Measurements from ENCODE around the gene DPP7. TPM values are rescaled to one million over a fixed set of nuclear protein-coding genes. Genes with fewer than 3 reads are reported as not detected.

DPP7 gene
- total and polyA plus RNA-seq, 9 of the 15 experiments (the other 6 are each of a cell fraction or from before 2014, with no cell fraction given), result 0.99 to 365 (median 132) TPM

DNA sequence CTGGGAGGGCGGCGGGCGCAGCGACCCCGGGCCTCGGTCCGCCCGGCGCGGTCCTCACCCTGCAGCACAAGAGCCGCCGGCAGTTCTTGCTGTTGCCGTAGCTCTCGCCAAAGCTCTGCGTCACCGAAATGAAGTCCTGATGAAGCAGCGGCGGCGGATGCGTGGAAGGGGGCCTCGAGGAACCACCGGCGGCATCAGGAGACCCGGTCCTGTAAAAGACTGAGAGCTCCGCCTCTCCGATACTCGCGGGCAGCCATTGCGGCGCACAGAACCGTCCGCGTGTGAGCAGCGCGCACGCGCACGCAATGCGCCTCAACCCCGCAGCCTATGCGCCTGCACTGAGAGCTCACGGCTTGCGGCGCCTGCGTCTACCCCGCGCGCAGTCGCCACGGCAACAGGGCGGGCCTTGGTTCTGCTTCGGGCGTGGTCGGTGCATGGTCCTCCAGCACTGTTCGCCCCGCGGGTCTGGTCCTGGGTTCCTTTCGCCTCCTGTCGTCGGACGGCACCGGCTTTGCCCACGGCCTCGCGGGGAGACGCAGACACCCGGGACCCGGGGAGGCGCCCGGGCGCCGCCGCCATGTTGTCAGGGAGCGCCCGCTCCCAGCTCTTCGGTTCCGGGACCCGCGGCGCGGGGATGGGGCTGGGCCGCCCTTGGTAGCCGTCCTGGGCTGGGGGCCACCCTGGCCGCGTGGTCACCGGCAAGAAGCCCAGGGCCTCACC, 15.1 kb upstream of the DPP7 start (continued):
- TF ChIP-seq, protein P1, sequence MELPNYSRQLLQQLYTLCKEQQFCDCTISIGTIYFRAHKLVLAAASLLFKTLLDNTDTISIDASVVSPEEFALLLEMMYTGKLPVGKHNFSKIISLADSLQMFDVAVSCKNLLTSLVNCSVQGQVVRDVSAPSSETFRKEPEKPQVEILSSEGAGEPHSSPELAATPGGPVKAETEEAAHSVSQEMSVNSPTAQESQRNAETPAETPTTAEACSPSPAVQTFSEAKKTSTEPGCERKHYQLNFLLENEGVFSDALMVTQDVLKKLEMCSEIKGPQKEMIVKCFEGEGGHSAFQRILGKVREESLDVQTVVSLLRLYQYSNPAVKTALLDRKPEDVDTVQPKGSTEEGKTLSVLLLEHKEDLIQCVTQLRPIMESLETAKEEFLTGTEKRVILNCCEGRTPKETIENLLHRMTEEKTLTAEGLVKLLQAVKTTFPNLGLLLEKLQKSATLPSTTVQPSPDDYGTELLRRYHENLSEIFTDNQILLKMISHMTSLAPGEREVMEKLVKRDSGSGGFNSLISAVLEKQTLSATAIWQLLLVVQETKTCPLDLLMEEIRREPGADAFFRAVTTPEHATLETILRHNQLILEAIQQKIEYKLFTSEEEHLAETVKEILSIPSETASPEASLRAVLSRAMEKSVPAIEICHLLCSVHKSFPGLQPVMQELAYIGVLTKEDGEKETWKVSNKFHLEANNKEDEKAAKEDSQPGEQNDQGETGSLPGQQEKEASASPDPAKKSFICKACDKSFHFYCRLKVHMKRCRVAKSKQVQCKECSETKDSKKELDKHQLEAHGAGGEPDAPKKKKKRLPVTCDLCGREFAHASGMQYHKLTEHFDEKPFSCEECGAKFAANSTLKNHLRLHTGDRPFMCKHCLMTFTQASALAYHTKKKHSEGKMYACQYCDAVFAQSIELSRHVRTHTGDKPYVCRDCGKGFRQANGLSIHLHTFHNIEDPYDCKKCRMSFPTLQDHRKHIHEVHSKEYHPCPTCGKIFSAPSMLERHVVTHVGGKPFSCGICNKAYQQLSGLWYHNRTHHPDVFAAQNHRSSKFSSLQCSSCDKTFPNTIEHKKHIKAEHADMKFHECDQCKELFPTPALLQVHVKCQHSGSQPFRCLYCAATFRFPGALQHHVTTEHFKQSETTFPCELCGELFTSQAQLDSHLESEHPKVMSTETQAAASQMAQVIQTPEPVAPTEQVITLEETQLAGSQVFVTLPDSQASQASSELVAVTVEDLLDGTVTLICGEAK (IDR thresholded peaks at IDR 0.05), result peak; percentile 14; the same call in 1 of the 2 replicates
- TF ChIP-seq, protein P1 (CRISPR knock-in tag; IDR thresholded peaks at IDR 0.05), result no peak
- peak; percentile 51 to 64; a peak in 2 of 4 replicates for TF ChIP-seq SIN3A (IDR thresholded peaks at IDR 0.05; ENCODE audit: borderline replicate concordance in 2 of 2, control insufficient read depth in 1 of 2, low read depth in 2 of 2, low read length in 2 of 2)
- TF ChIP-seq NFYB (IDR thresholded peaks at IDR 0.05; ENCODE audit: extremely low read depth, insufficient read length), result no peak
- TF ChIP-seq TCFL5 (CRISPR knock-in tag; conservative IDR thresholded peaks at IDR 0.05), result no peak
- no peak for TF ChIP-seq NFIC (IDR thresholded peaks at IDR 0.05)
- peak; percentile 75 for TF ChIP-seq SIN3B (IDR thresholded peaks at IDR 0.05; ENCODE audit: low read depth)
- TF ChIP-seq NONO (IDR thresholded peaks at IDR 0.05; ENCODE audit: low read depth in 2 of 2, low read length in 1 of 2), result peak in 1 of 2 experiments; percentile 60; a peak in 2 of 4 replicates
- TF ChIP-seq KDM5B (IDR thresholded peaks at IDR 0.05; ENCODE audit: insufficient replicate concordance, low read depth, low read length), result peak; percentile 57
- TF ChIP-seq CBX3 (IDR thresholded peaks at IDR 0.05; ENCODE audit: borderline replicate concordance in 1 of 2, low read length in 2 of 2), result peak in 1 of 2 experiments; percentile 77; a peak in 2 of 3 replicates
- TF ChIP-seq ZNF431 (CRISPR knock-in tag; IDR thresholded peaks at IDR 0.05), result 0 out of 2 replicates have a peak, but pooled peaks have one; percentile 37
- TF ChIP-seq POLR2G (IDR thresholded peaks at IDR 0.05; ENCODE audit: low read depth, low read length), result peak; percentile 85
- TF ChIP-seq NEUROD1 (IDR thresholded peaks at IDR 0.05; ENCODE audit: borderline replicate concordance, low read depth, low read length, partially characterized antibody), result peak; percentile 15
- TF ChIP-seq, protein P2, sequence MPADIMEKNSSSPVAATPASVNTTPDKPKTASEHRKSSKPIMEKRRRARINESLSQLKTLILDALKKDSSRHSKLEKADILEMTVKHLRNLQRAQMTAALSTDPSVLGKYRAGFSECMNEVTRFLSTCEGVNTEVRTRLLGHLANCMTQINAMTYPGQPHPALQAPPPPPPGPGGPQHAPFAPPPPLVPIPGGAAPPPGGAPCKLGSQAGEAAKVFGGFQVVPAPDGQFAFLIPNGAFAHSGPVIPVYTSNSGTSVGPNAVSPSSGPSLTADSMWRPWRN (IDR thresholded peaks at IDR 0.05; ENCODE audit: low read depth), result no peak
- TF ChIP-seq, protein P3, sequence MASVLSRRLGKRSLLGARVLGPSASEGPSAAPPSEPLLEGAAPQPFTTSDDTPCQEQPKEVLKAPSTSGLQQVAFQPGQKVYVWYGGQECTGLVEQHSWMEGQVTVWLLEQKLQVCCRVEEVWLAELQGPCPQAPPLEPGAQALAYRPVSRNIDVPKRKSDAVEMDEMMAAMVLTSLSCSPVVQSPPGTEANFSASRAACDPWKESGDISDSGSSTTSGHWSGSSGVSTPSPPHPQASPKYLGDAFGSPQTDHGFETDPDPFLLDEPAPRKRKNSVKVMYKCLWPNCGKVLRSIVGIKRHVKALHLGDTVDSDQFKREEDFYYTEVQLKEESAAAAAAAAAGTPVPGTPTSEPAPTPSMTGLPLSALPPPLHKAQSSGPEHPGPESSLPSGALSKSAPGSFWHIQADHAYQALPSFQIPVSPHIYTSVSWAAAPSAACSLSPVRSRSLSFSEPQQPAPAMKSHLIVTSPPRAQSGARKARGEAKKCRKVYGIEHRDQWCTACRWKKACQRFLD (CRISPR knock-in tag; IDR thresholded peaks at IDR 0.05), result no peak
- peak; percentile 97 for TF ChIP-seq ZNF24 (IDR thresholded peaks at IDR 0.05)

All from K562 (cell line).